ENCODE results near the gene TNFRSF9. TPM values are rescaled to one million over a fixed set of nuclear protein-coding genes. Genes with fewer than 3 reads are reported as not detected.
"Not testable (repeated sequence)": the region's sequence is repeated elsewhere in the genome, so short reads cannot be mapped to it uniquely, and the experiment has no call there.

Gene TNFRSF9
- total and polyA plus RNA-seq, 2 experiments from 2014 or later = 0.08 to 1.2 TPM

DNA sequence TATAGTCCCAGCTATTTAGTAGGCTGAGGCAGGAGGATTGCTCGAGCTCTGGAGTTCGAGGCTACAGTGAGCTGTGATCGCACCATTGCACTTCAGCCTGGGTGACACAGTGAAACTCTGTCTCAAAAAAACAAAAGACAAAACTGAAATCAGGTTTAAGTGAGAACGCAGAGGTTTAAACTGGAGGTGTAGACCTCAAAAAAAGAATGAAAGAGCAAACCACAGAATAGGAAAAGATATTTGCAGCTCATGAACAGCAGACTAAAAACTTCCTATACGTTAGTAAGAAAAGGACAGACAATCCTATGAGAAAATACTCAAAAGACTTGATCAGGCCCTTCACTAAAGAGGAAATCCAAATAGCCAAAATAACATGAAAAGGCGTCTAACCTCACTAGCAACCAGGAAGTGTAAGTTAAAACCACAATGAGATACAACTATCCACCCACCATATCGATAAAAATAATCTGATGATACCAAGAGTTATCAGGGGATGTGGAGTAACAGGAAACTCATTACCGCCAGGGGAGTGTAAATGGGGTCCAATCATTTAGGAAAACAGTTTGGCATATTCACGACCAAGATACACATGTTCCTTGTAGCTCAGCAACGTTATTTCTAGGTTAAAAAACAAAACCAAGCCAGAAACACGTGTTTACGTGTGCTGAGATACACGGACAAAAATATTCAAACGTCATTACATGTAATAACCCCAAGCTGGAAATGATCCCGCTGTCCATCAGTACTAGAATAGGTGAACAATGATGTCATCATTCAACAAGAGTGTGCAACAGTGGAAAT lies 9.8 kb downstream of the TNFRSF9 start:
- no peak for TF ChIP-seq EZH2 (IDR thresholded peaks at IDR 0.05; ENCODE audit: borderline replicate concordance)
- TF ChIP-seq EZH2phosphoT487 (IDR thresholded peaks at IDR 0.05; ENCODE audit: low read depth, severe bottlenecking, unreplicated experiment) = no peak
- TF ChIP-seq, protein P1, sequence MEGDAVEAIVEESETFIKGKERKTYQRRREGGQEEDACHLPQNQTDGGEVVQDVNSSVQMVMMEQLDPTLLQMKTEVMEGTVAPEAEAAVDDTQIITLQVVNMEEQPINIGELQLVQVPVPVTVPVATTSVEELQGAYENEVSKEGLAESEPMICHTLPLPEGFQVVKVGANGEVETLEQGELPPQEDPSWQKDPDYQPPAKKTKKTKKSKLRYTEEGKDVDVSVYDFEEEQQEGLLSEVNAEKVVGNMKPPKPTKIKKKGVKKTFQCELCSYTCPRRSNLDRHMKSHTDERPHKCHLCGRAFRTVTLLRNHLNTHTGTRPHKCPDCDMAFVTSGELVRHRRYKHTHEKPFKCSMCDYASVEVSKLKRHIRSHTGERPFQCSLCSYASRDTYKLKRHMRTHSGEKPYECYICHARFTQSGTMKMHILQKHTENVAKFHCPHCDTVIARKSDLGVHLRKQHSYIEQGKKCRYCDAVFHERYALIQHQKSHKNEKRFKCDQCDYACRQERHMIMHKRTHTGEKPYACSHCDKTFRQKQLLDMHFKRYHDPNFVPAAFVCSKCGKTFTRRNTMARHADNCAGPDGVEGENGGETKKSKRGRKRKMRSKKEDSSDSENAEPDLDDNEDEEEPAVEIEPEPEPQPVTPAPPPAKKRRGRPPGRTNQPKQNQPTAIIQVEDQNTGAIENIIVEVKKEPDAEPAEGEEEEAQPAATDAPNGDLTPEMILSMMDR (IDR thresholded peaks at IDR 0.05; ENCODE audit: poor library complexity) = no peak
- no peak overlapping the region for H3K4me3 ChIP-seq
- 87% methylated on average over 15 of the region's 15 CpGs for whole genome bisulfite sequencing (ENCODE audit: low lambda C conversion rate, missing lambda C conversion rate)
- no peak overlapping the region for H3K4me2 ChIP-seq
- DNase-seq (ENCODE audit: low spot score) = no peak
- no peaks in the 10 kb centered on the region for H3K36me3 ChIP-seq (replicated peaks; ENCODE audit: insufficient read depth, low read depth)
- no peak overlapping the region for H2AFZ ChIP-seq
- no peaks in the 10 kb centered on the region for H4K20me1 ChIP-seq (ENCODE audit: insufficient read depth, poor library complexity, severe bottlenecking)
- H3K79me2 ChIP-seq = no peaks in the 10 kb centered on the region
- H3K4me1 ChIP-seq (ENCODE audit: insufficient read depth) = no peaks in the 10 kb centered on the region
- peaks cover 24% of the 10 kb centered on the region for H3K27me3 ChIP-seq
- H3K9me2 ChIP-seq (replicated peaks; ENCODE audit: insufficient read depth) = no peaks in the 10 kb centered on the region
- no peaks in the 10 kb centered on the region for H3K9me3 ChIP-seq (ENCODE audit: low read depth)
- H3K27ac ChIP-seq = no peak overlapping the region

DNA sequence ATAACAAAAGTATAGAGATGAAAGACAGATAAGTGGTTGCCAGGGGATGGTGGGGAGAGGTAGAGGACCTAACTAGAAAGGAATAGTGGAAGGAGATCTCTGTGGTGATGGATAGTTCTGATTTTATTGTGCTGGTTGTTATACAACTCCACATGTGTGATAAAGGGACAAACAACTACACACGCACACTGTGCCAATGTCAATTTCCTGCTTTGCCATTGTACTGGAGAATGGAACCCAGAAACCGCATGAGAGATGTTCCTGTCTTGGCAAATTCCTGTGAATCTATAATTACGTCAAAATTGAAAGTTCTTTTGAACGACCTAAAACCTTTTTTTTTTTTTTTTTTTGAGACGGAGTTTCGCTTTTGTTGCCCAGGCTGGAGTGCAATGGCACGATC lies 11.0 kb downstream of the TNFRSF9 start:
- 90% methylated on average over 6 of the region's 7 CpGs for WGBS (ENCODE audit: low lambda C conversion rate, missing lambda C conversion rate)
- Histone ChIP-seq H3K27ac (no peak overlapping the region), H3K9me3 (ENCODE audit: low read depth) (no peaks in the 10 kb centered on the region), H4K20me1 (ENCODE audit: insufficient read depth, poor library complexity, severe bottlenecking) (no peaks in the 10 kb centered on the region), H3K27me3 (peaks cover 24% of the 10 kb centered on the region), H3K9me2 (replicated peaks; ENCODE audit: insufficient read depth) (no peaks in the 10 kb centered on the region), H3K4me2 (no peak overlapping the region), H3K79me2 (no peaks in the 10 kb centered on the region), H2AFZ (no peak overlapping the region), H3K4me1 (ENCODE audit: insufficient read depth) (no peaks in the 10 kb centered on the region), H3K36me3 (replicated peaks; ENCODE audit: insufficient read depth, low read depth) (no peaks in the 10 kb centered on the region), H3K4me3 (no peak overlapping the region)
- TF ChIP-seq EZH2 (IDR thresholded peaks at IDR 0.05; ENCODE audit: borderline replicate concordance) (no peak), EZH2phosphoT487 (IDR thresholded peaks at IDR 0.05; ENCODE audit: low read depth, severe bottlenecking, unreplicated experiment) (no peak)
- TF ChIP-seq, protein P1 (IDR thresholded peaks at IDR 0.05; ENCODE audit: poor library complexity) = no peak
- DNase-seq (ENCODE audit: low spot score) = no peak

DNA sequence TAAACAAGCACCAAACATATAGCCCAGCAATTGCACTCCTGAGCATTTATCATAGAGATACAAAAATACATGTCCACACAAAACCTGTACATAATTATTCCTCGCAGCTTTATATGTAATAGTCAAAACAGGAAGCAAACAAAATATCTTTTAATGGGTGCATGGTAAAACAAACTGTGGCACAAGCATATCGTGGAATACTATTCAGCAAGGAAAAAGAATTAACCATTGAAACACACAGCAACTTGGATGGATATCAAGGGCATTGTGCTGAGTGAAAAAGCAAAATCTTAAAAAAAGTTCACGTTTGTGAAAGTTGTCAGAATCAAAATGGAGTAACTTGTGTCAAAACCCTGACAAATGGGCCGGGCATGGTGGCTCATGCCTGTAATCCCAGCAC lies 12.4 kb downstream of the TNFRSF9 start:
- peaks cover 24% of the 10 kb centered on the region for H3K27me3 ChIP-seq
- no peak for DNase-seq (ENCODE audit: low spot score)
- no peak overlapping the region for H3K27ac ChIP-seq
- no peaks in the 10 kb centered on the region for H3K36me3 ChIP-seq (replicated peaks; ENCODE audit: insufficient read depth, low read depth)
- WGBS (ENCODE audit: low lambda C conversion rate, missing lambda C conversion rate) = 91% methylated on average over 4 of the region's 4 CpGs
- no peak overlapping the region for H2AFZ ChIP-seq
- no peaks in the 10 kb centered on the region for H3K9me3 ChIP-seq (ENCODE audit: low read depth)
- no peak overlapping the region for H3K4me3 ChIP-seq
- TF ChIP-seq, protein P1 (IDR thresholded peaks at IDR 0.05; ENCODE audit: poor library complexity) = no peak
- TF ChIP-seq EZH2 (IDR thresholded peaks at IDR 0.05; ENCODE audit: borderline replicate concordance) (no peak), EZH2phosphoT487 (IDR thresholded peaks at IDR 0.05; ENCODE audit: low read depth, severe bottlenecking, unreplicated experiment) (no peak)
- H4K20me1 ChIP-seq (ENCODE audit: insufficient read depth, poor library complexity, severe bottlenecking) = no peaks in the 10 kb centered on the region
- no peaks in the 10 kb centered on the region for H3K9me2 ChIP-seq (replicated peaks; ENCODE audit: insufficient read depth)
- H3K4me1 ChIP-seq (ENCODE audit: insufficient read depth) = no peaks in the 10 kb centered on the region
- H3K4me2 ChIP-seq = no peak overlapping the region
- H3K79me2 ChIP-seq = no peaks in the 10 kb centered on the region

DNA sequence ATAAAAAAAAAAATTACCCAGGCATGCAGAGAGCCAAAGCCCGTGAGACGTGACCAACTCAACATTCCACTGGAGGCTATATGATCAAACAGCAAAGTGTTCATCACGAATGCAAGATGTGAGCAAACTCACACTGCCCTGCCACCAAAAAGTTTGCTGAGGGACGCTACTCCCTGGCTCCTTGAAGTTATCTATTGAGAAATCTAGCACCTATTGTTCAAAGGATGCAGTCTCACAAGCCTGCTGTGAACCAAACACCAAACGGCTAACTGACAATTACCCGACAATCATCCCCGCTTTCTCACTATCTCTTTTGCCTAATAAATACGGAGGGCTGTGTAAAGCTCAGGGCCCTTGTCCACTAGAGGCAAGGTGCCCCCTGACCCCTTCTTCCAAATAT lies 13.6 kb downstream of the TNFRSF9 start:
- not testable (repeated sequence) for DNase-seq (ENCODE audit: low spot score); H3K9me2 ChIP-seq (replicated peaks; ENCODE audit: insufficient read depth); H3K4me2 ChIP-seq; H2AFZ ChIP-seq; H3K36me3 ChIP-seq (replicated peaks; ENCODE audit: insufficient read depth, low read depth); H3K27ac ChIP-seq; H3K4me3 ChIP-seq; H3K79me2 ChIP-seq; H3K9me3 ChIP-seq (ENCODE audit: low read depth); H3K4me1 ChIP-seq (ENCODE audit: insufficient read depth); H4K20me1 ChIP-seq (ENCODE audit: insufficient read depth, poor library complexity, severe bottlenecking)
- WGBS (ENCODE audit: low lambda C conversion rate, missing lambda C conversion rate) = 54% methylated on average over 8 of the region's 8 CpGs
- H3K27me3 ChIP-seq = peaks cover 24% of the 10 kb centered on the region

All from hepatocyte (in vitro differentiated cells).